Measurements from ENCODE around the gene ZBTB39. TPM values are rescaled to one million over a fixed set of nuclear protein-coding genes. Genes with fewer than 3 reads are reported as not detected.

The ZBTB39 gene
- polyA plus RNA-seq, 1 donor from 2014 or later = 3.2 TPM

DNA sequence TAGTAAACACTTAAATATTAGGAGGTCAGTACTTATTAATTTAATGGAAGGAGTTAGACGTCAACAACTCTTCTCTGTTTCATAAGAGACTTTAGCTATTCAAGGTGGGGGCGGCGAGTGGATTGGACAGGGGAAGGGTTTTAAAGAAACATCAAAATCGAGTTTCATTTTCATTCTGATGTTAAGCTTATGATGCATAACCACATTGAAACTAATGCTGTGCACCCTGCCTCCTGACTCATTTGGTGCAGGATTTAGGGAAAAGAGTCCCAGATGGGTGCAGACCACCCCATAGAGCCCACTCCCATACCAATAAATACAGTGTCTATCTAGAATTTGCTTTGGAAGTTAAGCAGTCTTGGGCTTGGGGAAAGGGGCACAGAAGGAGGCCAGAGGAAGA is 7.4 kb downstream of the ZBTB39 start:
- Mint-ChIP-seq H3K27me3 (no peaks in the 10 kb centered on the region), H3K36me3 (peaks cover 7% of the 10 kb centered on the region), H3K27ac (peak overlapping the region; percentile 41 to 74 (median 61)), H3K9me3 (no peaks in the 10 kb centered on the region), H3K4me1 (peaks cover 11 to 30% (median 16%) of the 10 kb centered on the region in 3 donors), H3K4me3 (peak overlapping the region in 3 of 4 donors; percentile 50 to 77 (median 63))

- Mint-ChIP-seq H3K27me3 (no peaks in the 10 kb centered on the region), H3K9me3 (no peaks in the 10 kb centered on the region), H3K27ac (no peak overlapping the region), H3K36me3 (peaks cover 7% of the 10 kb centered on the region), H3K4me3 (peak overlapping the region in 1 of 4 donors; percentile 9), H3K4me1 (peaks cover 11 to 29% (median 16%) of the 10 kb centered on the region in 3 donors)
Observed at GRCh38 chr12:56998316-56998715, 8.0 kb downstream of the ZBTB39 start.

- Mint-ChIP-seq H3K27me3 (no peaks in the 10 kb centered on the region), H3K36me3 (peaks cover 7% of the 10 kb centered on the region), H3K4me1 (peaks cover 13 to 31% (median 22%) of the 10 kb centered on the region in 3 donors), H3K4me3 (no peak overlapping the region), H3K27ac (no peak overlapping the region), H3K9me3 (no peaks in the 10 kb centered on the region)
Observed at GRCh38 chr12:56996793-56997545, 9.4 kb downstream of the ZBTB39 start.

GRCh38 chr12:56995930-56996496 is 10.3 kb downstream of the ZBTB39 start:
- H3K9me3 Mint-ChIP-seq = no peaks in the 10 kb centered on the region
- peaks cover 15 to 30% (median 19%) of the 10 kb centered on the region in 3 donors for H3K4me1 Mint-ChIP-seq
- H3K27me3 Mint-ChIP-seq = no peaks in the 10 kb centered on the region
- H3K4me3 Mint-ChIP-seq = no peak overlapping the region
- H3K27ac Mint-ChIP-seq = peak overlapping the region in 1 of 3 donors; percentile 19
- H3K36me3 Mint-ChIP-seq = peaks cover 7% of the 10 kb centered on the region

DNA sequence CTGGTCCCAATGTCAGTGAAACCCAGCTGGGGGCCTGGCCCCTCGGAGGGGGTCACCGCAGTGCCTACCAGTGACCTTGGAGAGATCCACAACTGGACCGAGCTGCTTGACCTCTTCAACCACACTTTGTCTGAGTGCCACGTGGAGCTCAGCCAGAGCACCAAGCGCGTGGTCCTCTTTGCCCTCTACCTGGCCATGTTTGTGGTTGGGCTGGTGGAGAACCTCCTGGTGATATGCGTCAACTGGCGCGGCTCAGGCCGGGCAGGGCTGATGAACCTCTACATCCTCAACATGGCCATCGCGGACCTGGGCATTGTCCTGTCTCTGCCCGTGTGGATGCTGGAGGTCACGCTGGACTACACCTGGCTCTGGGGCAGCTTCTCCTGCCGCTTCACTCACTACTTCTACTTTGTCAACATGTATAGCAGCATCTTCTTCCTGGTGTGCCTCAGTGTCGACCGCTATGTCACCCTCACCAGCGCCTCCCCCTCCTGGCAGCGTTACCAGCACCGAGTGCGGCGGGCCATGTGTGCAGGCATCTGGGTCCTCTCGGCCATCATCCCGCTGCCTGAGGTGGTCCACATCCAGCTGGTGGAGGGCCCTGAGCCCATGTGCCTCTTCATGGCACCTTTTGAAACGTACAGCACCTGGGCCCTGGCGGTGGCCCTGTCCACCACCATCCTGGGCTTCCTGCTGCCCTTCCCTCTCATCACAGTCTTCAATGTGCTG is 11.0 kb downstream of the ZBTB39 start:
- H3K36me3 Mint-ChIP-seq = peaks cover 7% of the 10 kb centered on the region
- H3K9me3 Mint-ChIP-seq = no peaks in the 10 kb centered on the region
- peaks cover 15 to 26% (median 19%) of the 10 kb centered on the region in 3 donors for H3K4me1 Mint-ChIP-seq
- no peak overlapping the region for H3K27ac Mint-ChIP-seq
- peak overlapping the region in 1 of 4 donors; percentile 39 for H3K4me3 Mint-ChIP-seq
- H3K27me3 Mint-ChIP-seq = no peaks in the 10 kb centered on the region

- Mint-ChIP-seq H3K9me3 (no peaks in the 10 kb centered on the region), H3K4me1 (peaks cover 15 to 19% (median 18%) of the 10 kb centered on the region in 3 donors), H3K36me3 (peaks cover 7% of the 10 kb centered on the region), H3K27me3 (no peaks in the 10 kb centered on the region), H3K27ac (no peak overlapping the region), H3K4me3 (no peak overlapping the region)
Observed at GRCh38 chr12:56994231-56994746, 12.1 kb downstream of the ZBTB39 start.

- no peak overlapping the region for H3K27ac Mint-ChIP-seq
- peaks cover 5% of the 10 kb centered on the region for H3K36me3 Mint-ChIP-seq
- H3K9me3 Mint-ChIP-seq = no peaks in the 10 kb centered on the region
- no peaks in the 10 kb centered on the region for H3K27me3 Mint-ChIP-seq
- H3K4me1 Mint-ChIP-seq = peaks cover 6 to 12% (median 10%) of the 10 kb centered on the region in 3 donors
- peak overlapping the region in 1 of 4 donors; percentile 22 for H3K4me3 Mint-ChIP-seq
Observed at GRCh38 chr12:56993346-56993745, 13.0 kb downstream of the ZBTB39 start.

- Mint-ChIP-seq H3K9me3 (no peaks in the 10 kb centered on the region), H3K36me3 (peaks cover 5% of the 10 kb centered on the region), H3K4me3 (no peak overlapping the region), H3K27me3 (peaks cover 2% of the 10 kb centered on the region), H3K27ac (peak overlapping the region in 1 of 3 donors; percentile 60), H3K4me1 (peaks cover 12 to 13% (median 13%) of the 10 kb centered on the region in 3 donors)
Observed at GRCh38 chr12:56991319-56992246, 14.8 kb downstream of the ZBTB39 start.

DNA sequence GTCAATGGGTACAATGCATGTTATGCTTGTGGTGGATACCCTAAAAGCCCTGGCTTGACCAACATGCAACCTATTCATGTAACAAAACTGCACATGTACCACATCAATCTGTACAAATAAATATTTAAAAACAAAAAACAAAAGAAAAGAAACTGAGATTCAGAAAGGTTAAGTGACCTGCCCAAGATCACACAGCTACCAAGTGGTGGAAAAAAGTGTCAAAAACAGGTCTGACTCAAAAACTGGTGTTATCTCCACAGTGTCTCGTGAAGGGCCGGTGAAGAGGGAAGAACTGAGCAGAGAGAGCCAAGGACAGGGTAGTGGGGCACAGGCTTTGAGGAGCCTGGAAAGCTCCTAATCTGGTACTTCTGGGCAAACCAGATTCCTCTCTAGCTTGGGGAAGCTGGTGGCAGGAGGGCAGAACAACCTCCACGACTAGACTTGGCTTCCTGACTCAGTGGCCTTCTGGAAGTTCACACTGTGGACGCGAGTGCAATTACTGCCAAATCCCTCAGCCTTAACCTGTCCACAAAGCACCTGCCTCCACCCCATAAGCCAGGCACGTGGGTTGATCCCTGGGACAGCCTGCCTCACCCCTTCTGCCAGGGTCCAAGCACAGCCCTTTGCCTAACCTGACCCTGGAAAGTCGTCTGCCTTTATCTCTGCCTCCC is 15.6 kb downstream of the ZBTB39 start:
- Mint-ChIP-seq H3K27me3 (peaks cover 2% of the 10 kb centered on the region), H3K4me1 (peaks cover 12 to 13% (median 13%) of the 10 kb centered on the region in 3 donors), H3K9me3 (no peaks in the 10 kb centered on the region), H3K36me3 (peaks cover 2% of the 10 kb centered on the region), H3K4me3 (no peak overlapping the region), H3K27ac (peak overlapping the region in 1 of 3 donors; percentile 60)

DNA sequence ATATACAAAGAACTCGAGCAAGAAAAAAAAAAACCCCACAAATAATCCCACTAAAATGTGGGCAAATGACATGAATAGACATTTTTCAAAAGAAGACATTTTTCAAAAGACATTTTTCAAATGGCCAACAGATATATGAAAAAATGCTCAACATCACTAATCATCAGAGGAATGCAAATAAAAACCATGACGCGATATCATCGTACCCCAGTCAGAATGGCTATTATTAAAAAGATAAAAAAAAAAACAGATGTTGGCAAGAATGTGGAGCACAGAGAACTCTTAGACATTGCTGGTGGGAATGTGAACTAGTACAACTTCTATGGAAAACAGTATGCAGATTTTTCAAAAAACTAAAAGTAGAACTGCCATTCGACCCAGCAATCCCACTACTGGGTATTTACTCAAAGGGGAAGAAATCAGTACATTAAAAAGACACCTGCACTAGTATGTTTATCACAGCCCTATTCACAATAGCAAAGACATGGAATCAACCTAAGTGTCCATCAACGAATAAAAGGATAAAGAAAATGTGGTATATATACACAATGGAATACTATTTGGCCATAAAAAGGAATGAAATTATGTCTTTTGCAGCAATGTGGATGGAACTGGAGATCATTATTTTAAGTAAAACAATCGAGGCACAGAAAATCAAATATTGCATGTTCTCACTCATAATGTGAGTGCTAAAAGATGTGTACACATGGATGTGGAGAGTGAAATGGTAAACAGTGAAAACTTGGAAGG is 16.3 kb downstream of the ZBTB39 start:
- no peak overlapping the region for H3K27ac Mint-ChIP-seq
- H3K4me3 Mint-ChIP-seq = no peak overlapping the region
- peaks cover 2% of the 10 kb centered on the region for H3K36me3 Mint-ChIP-seq
- H3K27me3 Mint-ChIP-seq = peaks cover 4% of the 10 kb centered on the region
- no peaks in the 10 kb centered on the region for H3K9me3 Mint-ChIP-seq
- H3K4me1 Mint-ChIP-seq = peaks cover 12 to 13% (median 13%) of the 10 kb centered on the region in 3 donors

DNA sequence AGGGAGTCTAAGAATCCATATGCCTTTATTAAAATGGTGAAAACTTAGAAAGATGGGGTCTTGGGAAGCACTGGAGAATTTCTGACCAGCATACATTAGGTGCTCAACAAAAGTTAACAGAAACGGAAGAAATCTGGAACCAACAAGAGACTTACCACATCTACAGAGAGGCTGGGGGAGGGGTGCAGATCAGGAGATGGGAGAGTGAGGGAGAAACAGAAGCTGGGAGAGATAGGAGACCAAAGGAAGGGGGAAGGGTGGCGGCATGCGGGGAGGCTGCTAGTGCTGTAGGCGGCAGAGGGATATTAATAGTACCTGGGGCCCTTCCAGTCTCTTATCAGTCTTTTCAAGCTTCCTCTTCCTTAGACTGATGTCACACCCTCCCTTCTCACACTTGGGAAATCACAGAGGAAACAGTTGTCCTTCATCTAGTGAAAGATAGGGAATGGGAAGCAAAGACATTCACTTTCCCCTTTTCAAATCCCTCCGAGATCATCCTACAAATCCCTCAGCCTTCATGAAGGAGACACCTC is 18.1 kb downstream of the ZBTB39 start:
- Mint-ChIP-seq H3K27me3 (peaks cover 4% of the 10 kb centered on the region), H3K9me3 (no peaks in the 10 kb centered on the region), H3K4me1 (peaks cover 12 to 13% (median 13%) of the 10 kb centered on the region in 3 donors), H3K36me3 (peaks cover 2% of the 10 kb centered on the region), H3K27ac (no peak overlapping the region), H3K4me3 (no peak overlapping the region)

- Mint-ChIP-seq H3K4me1 (peaks cover 8 to 12% (median 11%) of the 10 kb centered on the region in 3 donors), H3K36me3 (no peaks in the 10 kb centered on the region), H3K9me3 (no peaks in the 10 kb centered on the region), H3K27ac (peak overlapping the region in 1 of 3 donors; percentile 71), H3K27me3 (peaks cover 4% of the 10 kb centered on the region), H3K4me3 (peak overlapping the region in 2 of 4 donors; percentile 58 to 66)
Observed at GRCh38 chr12:56987551-56988053, 18.7 kb downstream of the ZBTB39 start.

GRCh38 chr12:56987011-56987410 is 19.3 kb downstream of the ZBTB39 start:
- Mint-ChIP-seq H3K4me3 (peak overlapping the region in 2 of 4 donors; percentile 58 to 66), H3K27ac (peak overlapping the region in 1 of 3 donors; percentile 71), H3K36me3 (no peaks in the 10 kb centered on the region), H3K27me3 (peaks cover 4% of the 10 kb centered on the region), H3K4me1 (peaks cover 7 to 11% (median 11%) of the 10 kb centered on the region in 3 donors), H3K9me3 (no peaks in the 10 kb centered on the region)

All from IgD-negative memory B cell (primary cell).